Measurements from ENCODE around the gene OR10T2. TPM values are rescaled to one million over a fixed set of nuclear protein-coding genes. Genes with fewer than 3 reads are reported as not detected.
"Not testable (repeated sequence)": the region's sequence is repeated elsewhere in the genome, so short reads cannot be mapped to it uniquely, and the experiment has no call there.

Gene OR10T2
- not detected for total RNA-seq

GRCh38 chr1:158398818-158399514 is at the start of gene OR10T2:
TSS of gene OR10T2 (minus strand) at chr1:158399466. CDS start at chr1:158399466, 0 bp downstream.
- Mint-ChIP-seq H3K4me1 (peaks cover 4% of the 10 kb centered on the region), H3K36me3 (no peaks in the 10 kb centered on the region), H3K4me3 (no peak within 1 kb of the TSS), H3K9me3 (no peaks in the 10 kb centered on the region), H3K27ac (no peak within 1 kb of the TSS), H3K27me3 (peaks cover 31% of the 10 kb centered on the region)
- DNase-seq (no peak), ATAC-seq (ENCODE audit: low read depth) (no peak)
- POLR2A ChIA-PET = no interaction called here

GRCh38 chr1:158445376-158445775 is 46.1 kb upstream of the OR10T2 start:
- no peaks in the 10 kb centered on the region for H3K36me3 Mint-ChIP-seq
- no peak for DNase-seq
- no peaks in the 10 kb centered on the region for H3K27me3 Mint-ChIP-seq
- H3K4me1 Mint-ChIP-seq = no peaks in the 10 kb centered on the region
- no peak overlapping the region for H3K4me3 Mint-ChIP-seq
- no peak for ATAC-seq (ENCODE audit: low read depth)
- H3K9me3 Mint-ChIP-seq = no peaks in the 10 kb centered on the region
- no peak overlapping the region for H3K27ac Mint-ChIP-seq
- POLR2A ChIA-PET = no interaction called here

GRCh38 chr1:158434741-158435140 is 35.5 kb upstream of the OR10T2 start:
- Mint-ChIP-seq H3K36me3 (no peaks in the 10 kb centered on the region), H3K4me3 (no peak overlapping the region), H3K4me1 (no peaks in the 10 kb centered on the region), H3K27me3 (peaks cover 9% of the 10 kb centered on the region), H3K27ac (no peak overlapping the region), H3K9me3 (peaks cover 3% of the 10 kb centered on the region)
- DNase-seq = no peak
- POLR2A ChIA-PET = no interaction called here
- ATAC-seq (ENCODE audit: low read depth) = no peak

- H3K27me3 Mint-ChIP-seq; H3K9me3 Mint-ChIP-seq; H3K4me1 Mint-ChIP-seq; H3K27ac Mint-ChIP-seq; POLR2A ChIA-PET; ATAC-seq (ENCODE audit: low read depth); H3K36me3 Mint-ChIP-seq; DNase-seq; H3K4me3 Mint-ChIP-seq: not testable (repeated sequence)
These were observed 30.9 kb upstream of the OR10T2 start for GRCh38 chr1:158430163-158430562.

GRCh38 chr1:158426137-158426536 is 26.9 kb upstream of the OR10T2 start, which contains the start of gene OR10K2:
TSS of gene OR10K2 (minus strand) at chr1:158426237. CDS start at chr1:158420866, 5,371 bp downstream.
- Mint-ChIP-seq H3K4me1 (no peaks in the 10 kb centered on the region), H3K4me3 (no peak within 1 kb of the TSS), H3K27ac (no peak within 1 kb of the TSS), H3K9me3 (peaks cover 2% of the 10 kb centered on the region), H3K27me3 (peaks cover 6% of the 10 kb centered on the region), H3K36me3 (no peaks in the 10 kb centered on the region)
- POLR2A ChIA-PET = no interaction called here
- ATAC-seq (ENCODE audit: low read depth) = no peak
- DNase-seq = no peak

- Mint-ChIP-seq H3K27ac (no peak overlapping the region), H3K4me1 (no peaks in the 10 kb centered on the region), H3K9me3 (no peaks in the 10 kb centered on the region), H3K36me3 (no peaks in the 10 kb centered on the region), H3K4me3 (no peak overlapping the region), H3K27me3 (peaks cover 7% of the 10 kb centered on the region)
- ATAC-seq (ENCODE audit: low read depth) (no peak), DNase-seq (no peak)
- POLR2A ChIA-PET = no interaction called here
These were observed 25.8 kb upstream of the OR10T2 start for GRCh38 chr1:158425027-158425426.

GRCh38 chr1:158422212-158422611 is 22.9 kb upstream of the OR10T2 start:
- Mint-ChIP-seq H3K4me3 (no peak overlapping the region), H3K36me3 (no peaks in the 10 kb centered on the region), H3K9me3 (no peaks in the 10 kb centered on the region), H3K4me1 (no peaks in the 10 kb centered on the region), H3K27ac (no peak overlapping the region), H3K27me3 (peaks cover 5% of the 10 kb centered on the region)
- POLR2A ChIA-PET = no interaction called here
- no peak for ATAC-seq (ENCODE audit: low read depth)
- DNase-seq = no peak

GRCh38 chr1:158417586-158417985 is 18.3 kb upstream of the OR10T2 start:
- Mint-ChIP-seq H3K4me1 (no peaks in the 10 kb centered on the region), H3K27me3 (peaks cover 9% of the 10 kb centered on the region), H3K9me3 (no peaks in the 10 kb centered on the region), H3K27ac (no peak overlapping the region), H3K36me3 (no peaks in the 10 kb centered on the region), H3K4me3 (no peak overlapping the region)
- ATAC-seq (ENCODE audit: low read depth) (no peak), DNase-seq (no peak)
- POLR2A ChIA-PET = no interaction called here

- no peak overlapping the region for H3K4me3 Mint-ChIP-seq
- DNase-seq = no peak
- H3K4me1 Mint-ChIP-seq = no peaks in the 10 kb centered on the region
- peaks cover 6% of the 10 kb centered on the region for H3K27me3 Mint-ChIP-seq
- H3K27ac Mint-ChIP-seq = no peak overlapping the region
- no peak for ATAC-seq (ENCODE audit: low read depth)
- no peaks in the 10 kb centered on the region for H3K36me3 Mint-ChIP-seq
- POLR2A ChIA-PET = no interaction called here
- no peaks in the 10 kb centered on the region for H3K9me3 Mint-ChIP-seq
These were observed 15.5 kb upstream of the OR10T2 start for GRCh38 chr1:158414651-158415345.

GRCh38 chr1:158407092-158407491 is 7.8 kb upstream of the OR10T2 start:
- Mint-ChIP-seq H3K4me3 (no peak overlapping the region), H3K27ac (no peak overlapping the region), H3K9me3 (no peaks in the 10 kb centered on the region), H3K4me1 (no peaks in the 10 kb centered on the region), H3K27me3 (peaks cover 2% of the 10 kb centered on the region), H3K36me3 (no peaks in the 10 kb centered on the region)
- POLR2A ChIA-PET = no interaction called here
- ATAC-seq (ENCODE audit: low read depth) = no peak
- no peak for DNase-seq

GRCh38 chr1:158400871-158401270 is 1.6 kb upstream of the OR10T2 start:
- H3K36me3 Mint-ChIP-seq = no peaks in the 10 kb centered on the region
- no peaks in the 10 kb centered on the region for H3K9me3 Mint-ChIP-seq
- no peak overlapping the region for H3K27ac Mint-ChIP-seq

GRCh38 chr1:158396646-158397045 is 2.6 kb downstream of the OR10T2 start:
- Mint-ChIP-seq H3K27me3 (peaks cover 29% of the 10 kb centered on the region), H3K36me3 (no peaks in the 10 kb centered on the region), H3K4me1 (peaks cover 4% of the 10 kb centered on the region), H3K27ac (no peak overlapping the region), H3K9me3 (no peaks in the 10 kb centered on the region), H3K4me3 (no peak overlapping the region)
- DNase-seq (no peak), ATAC-seq (ENCODE audit: low read depth) (no peak)
- POLR2A ChIA-PET = no interaction called here

More at GRCh38 chr1:158400871-158401270, 1.6 kb upstream of the OR10T2 start:
- POLR2A ChIA-PET = no interaction called here
- DNase-seq (no peak), ATAC-seq (ENCODE audit: low read depth) (no peak)
- H3K4me3 Mint-ChIP-seq = no peak overlapping the region
- H3K27me3 Mint-ChIP-seq = peaks cover 26% of the 10 kb centered on the region
- H3K4me1 Mint-ChIP-seq = peaks cover 4% of the 10 kb centered on the region

GRCh38 chr1:158393476-158393875 is 5.8 kb downstream of the OR10T2 start:
- POLR2A ChIA-PET = no interaction called here
- peaks cover 13% of the 10 kb centered on the region for H3K27me3 Mint-ChIP-seq
- H3K27ac Mint-ChIP-seq = no peak overlapping the region
- H3K4me1 Mint-ChIP-seq = no peaks in the 10 kb centered on the region
- ATAC-seq (ENCODE audit: low read depth) = no peak
- DNase-seq = no peak
- no peaks in the 10 kb centered on the region for H3K36me3 Mint-ChIP-seq
- no peak overlapping the region for H3K4me3 Mint-ChIP-seq
- no peaks in the 10 kb centered on the region for H3K9me3 Mint-ChIP-seq

- POLR2A ChIA-PET = no interaction called here
- H3K27me3 Mint-ChIP-seq = peaks cover 5% of the 10 kb centered on the region
- H3K9me3 Mint-ChIP-seq = no peaks in the 10 kb centered on the region
- DNase-seq = no peak
- no peaks in the 10 kb centered on the region for H3K4me1 Mint-ChIP-seq
- H3K4me3 Mint-ChIP-seq = no peak overlapping the region
- H3K27ac Mint-ChIP-seq = no peak overlapping the region
- no peaks in the 10 kb centered on the region for H3K36me3 Mint-ChIP-seq
- no peak for ATAC-seq (ENCODE audit: low read depth)
These were observed 8.2 kb downstream of the OR10T2 start for GRCh38 chr1:158391099-158391498.
